Spleen (tissue), 13 donors: Measurements from ENCODE around the gene UBE2D1. TPM values are rescaled to one million over a fixed set of nuclear protein-coding genes. Genes with fewer than 3 reads are reported as not detected.

ENCODE experiments used
- DNase-seq: peaks from one replicate; pipeline ENCODE4 v3.0.0-alpha.2; 2020
- H3K27ac ChIP-seq, 8 donors: fragments of 200-600 bp; sonication (generic) in 7 of 8; 1 replicate in 4 of 8; 2 replicates in 4 of 8; pipeline versions ENCODE4 v1.5.0 to v1.8.0; 2016 to 2021; ENCODE audit warnings: inconsistent platforms in 4 of 8, mild to moderate bottlenecking in 4 of 8, moderate library complexity in 1 of 8
- H3K27me3 ChIP-seq, 7 donors: fragments of 200-600 bp; sonication (generic) in 6 of 7; replicated peaks in 1 of 7; 1 replicate in 4 of 7; 2 replicates in 3 of 7; pipeline versions ENCODE4 v1.5.0 to v1.8.0; 2016 to 2021; ENCODE audit warnings: inconsistent platforms in 3 of 7, mild to moderate bottlenecking in 1 of 7
- H3K36me3 ChIP-seq, 6 donors: fragments of 200-600 bp; sonication (generic) in 5 of 6; 1 replicate in 4 of 6; 2 replicates in 2 of 6; pipeline versions ENCODE4 v1.5.0 to v1.8.0; 2016 to 2021; ENCODE audit warnings: inconsistent platforms in 2 of 6
- H3K4me1 ChIP-seq, 6 donors: fragments of 200-600 bp; sonication (generic) in 5 of 6; 1 replicate in 3 of 6; 2 replicates in 3 of 6; pipeline versions ENCODE4 v1.5.0 to v1.8.0; 2016 to 2021; ENCODE audit warnings: inconsistent platforms in 3 of 6
- H3K4me3 ChIP-seq, 8 donors: fragments of 200-600 bp; sonication (generic) in 7 of 8; 1 replicate in 4 of 8; 2 replicates in 4 of 8; pipeline versions ENCODE4 v1.5.0 to v1.8.0; 2016 to 2021; ENCODE audit warnings: inconsistent platforms in 4 of 8, mild to moderate bottlenecking in 4 of 8, moderate library complexity in 2 of 8
- H3K9me3 ChIP-seq, 8 donors: fragments of 200-600 bp; sonication (generic) in 7 of 8; 1 replicate in 4 of 8; 2 replicates in 4 of 8; pipeline versions ENCODE4 v1.5.0 to v1.8.0; 2016 to 2021; ENCODE audit warnings: inconsistent platforms in 4 of 8
- POLR2A ChIP-seq, 3 donors: fragments of 450-650 bp; IDR thresholded peaks; one replicate each; pipeline ENCODE4 v1.5.1; 2017; ENCODE audit warnings: antibody characterized with exemption in 3 of 3, mild to moderate bottlenecking in 1 of 3
- POLR2AphosphoS5 ChIP-seq, 3 donors: sonication (generic); formaldehyde crosslinking; IDR thresholded peaks; one replicate each; pipeline ENCODE4 v1.5.1; 2017; ENCODE audit warnings: antibody characterized with exemption in 3 of 3
- WGBS, 5 donors: extraction: QIAGEN DNeasy Blood & Tissue Kit in 3 of 5; methylation state at CpG; one replicate each; pipeline versions ENCODE4 v1.1.5 to v1.1.7; 2013 to 2018; 5-methylcytosine and 5-hydroxymethylcytosine counted together
- intact Hi-C: fragments of 100-400 bp; cut with DNase I; formaldehyde crosslinking; loops from one replicate; pipeline ENCODE4 v1.15.0; 2023; ENCODE audit warnings: low total_unique reads
- long read RNA-seq, 2 donors: transcript quantifications; one replicate each; lab custom pipeline, GENCODE V29; 2026
- polyA plus RNA-seq, 3 donors: library from polyadenylated mRNA; stranded (reverse); fragments of 200-250 nt; gene quantifications; one replicate each; pipeline ENCODE4 v1.2.1, GENCODE V29; 2013
- total RNA-seq, 7 donors: library from RNA; depleted of rRNA in 3 of 7; stranded (reverse); fragments of >200 nt in 3 of 7; fragmentation: NEBNext Ultra II Directional in 4 of 7; extraction: Animal tissue kit (Norgen Biotek cat#: 25700) in 4 of 7; gene quantifications; one replicate each; pipeline versions ENCODE4 v1.1.0 to v1.2.1, GENCODE V29; 2016 to 2021
- TF ChIP-seq, protein P1 (sequence below), 11 experiments: fragments of 200-600 bp in 7 of 11; fragments of 450-650 bp in 4 of 11; sonication (generic) in 4 of 11; IDR thresholded peaks in 8 of 11; conservative IDR thresholded peaks in 3 of 11; 1 replicate in 7 of 11; 2 replicates in 4 of 11; pipeline versions ENCODE4 v1.4.0 to v1.8.0; 2016 to 2021; ENCODE audit warnings: antibody characterized with exemption in 11 of 11, inconsistent platforms in 4 of 11, mild to moderate bottlenecking in 1 of 11
- donor health status: healthy with polysubstance abuse.
- donor health status: DM: no; HTN: no; CAD: no; lungs with moderate emphysema.
- donor health status: DM: no; HTN: no; CAD: no.
- donor health status: Bipolar disorder and iron deficiency.
- donor health status: healthy.
- donor health status: DM: no; HTN: no; CAD: no.
- donor health status: DM: yes; HTN: yes; CAD: no.

UBE2D1 gene
- total RNA-seq (10 to 100 TPM; 23.8 to 34.6 (median 28.2) TPM), polyA plus RNA-seq (10 to 100 TPM; 13.5 to 17.5 (median 16.1) TPM)
- long read RNA-seq, donor 1, transcript UBE2D1-201 (7 exons, 2,659 nt), result major isoform, 13 of 20 reads
- long read RNA-seq, donor 1, partial matches to known transcripts, result 0 of 20 reads
- long read RNA-seq, donor 1, other reads (novel, unspliced or antisense), result 0 of 20 reads
- long read RNA-seq, donor 2, transcript UBE2D1-201 (7 exons, 2,659 nt), result major isoform, 21 of 27 reads
- long read RNA-seq, donor 2, partial matches to known transcripts, result 0 of 27 reads
- long read RNA-seq, donor 2, other reads (novel, unspliced or antisense), result 0 of 27 reads

DNA sequence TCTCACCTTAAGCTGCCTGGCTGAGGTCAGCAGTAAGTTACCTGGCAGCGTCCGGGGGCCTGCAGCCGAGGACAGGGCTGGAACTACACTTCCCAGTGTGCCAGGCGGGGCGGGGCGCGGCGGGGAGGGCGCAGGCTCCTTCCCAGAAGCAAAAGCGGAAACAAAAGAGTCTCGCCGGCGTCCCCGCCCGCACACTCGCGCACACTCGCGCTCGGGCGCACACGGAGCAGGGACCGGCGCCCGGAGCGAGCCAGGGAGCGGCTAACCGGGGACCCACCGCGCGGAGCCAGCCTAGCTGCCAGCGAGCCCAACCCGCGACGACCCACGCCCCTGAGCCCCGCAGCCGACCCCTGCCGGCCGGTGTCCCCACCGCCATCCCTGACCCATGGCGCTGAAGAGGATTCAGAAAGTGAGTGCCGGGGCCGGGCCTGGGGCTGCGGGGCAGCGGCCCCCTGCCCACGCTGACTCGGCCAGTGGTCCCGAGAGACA, at the start of gene UBE2D1:
TSS of gene UBE2D1 (plus strand) at position 190 of the 489 bp plus-strand sequence. CDS start at position 386, 196 bp downstream.
- no peaks in the 10 kb centered on the region for H3K27me3 ChIP-seq
- peak within 1 kb of the TSS; percentile 84 to 95 (median 88) for H3K27ac ChIP-seq
- intact Hi-C loops, result no loop called here
- peaks cover 5 to 61% (median 35%) of the 10 kb centered on the region in 6 donors for H3K4me1 ChIP-seq
- TF ChIP-seq, protein P1, sequence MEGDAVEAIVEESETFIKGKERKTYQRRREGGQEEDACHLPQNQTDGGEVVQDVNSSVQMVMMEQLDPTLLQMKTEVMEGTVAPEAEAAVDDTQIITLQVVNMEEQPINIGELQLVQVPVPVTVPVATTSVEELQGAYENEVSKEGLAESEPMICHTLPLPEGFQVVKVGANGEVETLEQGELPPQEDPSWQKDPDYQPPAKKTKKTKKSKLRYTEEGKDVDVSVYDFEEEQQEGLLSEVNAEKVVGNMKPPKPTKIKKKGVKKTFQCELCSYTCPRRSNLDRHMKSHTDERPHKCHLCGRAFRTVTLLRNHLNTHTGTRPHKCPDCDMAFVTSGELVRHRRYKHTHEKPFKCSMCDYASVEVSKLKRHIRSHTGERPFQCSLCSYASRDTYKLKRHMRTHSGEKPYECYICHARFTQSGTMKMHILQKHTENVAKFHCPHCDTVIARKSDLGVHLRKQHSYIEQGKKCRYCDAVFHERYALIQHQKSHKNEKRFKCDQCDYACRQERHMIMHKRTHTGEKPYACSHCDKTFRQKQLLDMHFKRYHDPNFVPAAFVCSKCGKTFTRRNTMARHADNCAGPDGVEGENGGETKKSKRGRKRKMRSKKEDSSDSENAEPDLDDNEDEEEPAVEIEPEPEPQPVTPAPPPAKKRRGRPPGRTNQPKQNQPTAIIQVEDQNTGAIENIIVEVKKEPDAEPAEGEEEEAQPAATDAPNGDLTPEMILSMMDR (IDR thresholded peaks at IDR 0.05 in 8 of 11, conservative IDR thresholded peaks at IDR 0.05 in 3 of 11), result peak in 9 of 11 experiments; percentile 8 to 64 (median 38)
- TF ChIP-seq POLR2A (IDR thresholded peaks at IDR 0.05) (peak; percentile 89 to 96 (median 94)), POLR2AphosphoS5 (IDR thresholded peaks at IDR 0.05) (peak; percentile 98 to 99 (median 99))
- peak; percentile 98 for DNase-seq
- H3K36me3 ChIP-seq, result no peaks in the 10 kb centered on the region
- no peaks in the 10 kb centered on the region for H3K9me3 ChIP-seq
- H3K4me3 ChIP-seq, result peak within 1 kb of the TSS; percentile 81 to 98 (median 92)
- 0 to 1% (median 1%) methylated on average over 33 to 49 of the region's 49 CpGs for WGBS, 5 donors

DNA sequence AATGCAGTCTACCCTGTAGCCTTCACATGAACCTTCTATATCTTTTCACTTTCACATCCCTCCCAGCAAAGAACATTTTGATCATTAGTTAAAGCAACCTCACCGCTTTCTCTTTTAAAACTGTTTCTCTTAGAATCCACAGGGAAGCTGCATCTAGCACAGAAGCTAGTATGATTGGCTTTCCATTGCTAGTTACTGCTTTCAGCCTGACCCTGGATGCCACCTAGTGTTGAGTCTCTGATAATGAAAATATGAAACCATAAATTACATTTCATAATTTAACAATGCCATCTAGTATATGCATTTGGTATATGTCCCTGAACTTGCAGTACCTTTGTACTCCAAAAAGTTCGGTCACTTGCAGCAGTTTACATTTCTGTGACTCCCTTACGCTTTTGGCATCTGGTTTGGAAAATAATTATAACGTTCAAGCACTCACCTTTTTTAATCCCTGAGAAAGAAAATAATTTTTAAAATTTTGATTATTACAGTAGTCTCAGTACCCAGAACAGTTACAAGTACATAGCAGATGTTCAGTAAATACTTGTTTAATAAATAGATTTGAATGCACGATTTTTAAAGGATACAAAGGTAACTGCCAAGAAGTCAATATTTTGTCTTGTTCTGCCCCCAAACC, 43.1 kb upstream of the UBE2D1 start:
- H3K4me1 ChIP-seq, result peaks cover 0 to 7% (median 0%) of the 10 kb centered on the region in 6 donors
- no peaks in the 10 kb centered on the region for H3K9me3 ChIP-seq
- no peaks in the 10 kb centered on the region for H3K27me3 ChIP-seq
- TF ChIP-seq POLR2A (IDR thresholded peaks at IDR 0.05), result no peak
- TF ChIP-seq, protein P1 (IDR thresholded peaks at IDR 0.05 in 8 of 11, conservative IDR thresholded peaks at IDR 0.05 in 3 of 11), result peak; percentile 18 to 80 (median 59)
- no peak overlapping the region for H3K4me3 ChIP-seq
- WGBS, 5 donors, result 69 to 80% (median 76%) methylated on average over 5 of the region's 5 CpGs
- no peak overlapping the region for H3K27ac ChIP-seq
- no peaks in the 10 kb centered on the region for H3K36me3 ChIP-seq
- DNase-seq, result no peak
- intact Hi-C loops, result loop anchor here (2.0 kb wide), 1 partner anchor 113 kb away; no protein-coding TSS in a partner anchor

DNA sequence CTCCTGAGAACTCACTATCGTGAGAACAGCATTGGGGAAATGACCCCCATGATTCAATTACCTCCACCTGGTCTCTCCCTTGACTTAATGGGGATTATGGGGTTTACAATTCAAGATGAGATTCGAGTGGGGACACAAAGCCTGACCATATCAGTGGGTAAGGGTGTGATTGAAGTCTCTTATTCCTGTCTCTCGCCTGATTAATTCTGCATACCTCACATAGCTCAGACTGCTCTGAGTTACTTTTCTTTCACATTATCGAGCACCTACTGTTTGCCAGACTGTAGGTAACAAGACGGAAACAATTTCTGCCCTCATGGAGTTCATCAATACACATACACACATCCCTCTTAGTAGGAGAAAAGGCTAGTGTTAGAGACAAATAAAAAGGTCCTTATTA, 40.8 kb upstream of the UBE2D1 start:
- TF ChIP-seq, protein P1 (IDR thresholded peaks at IDR 0.05 in 8 of 11, conservative IDR thresholded peaks at IDR 0.05 in 3 of 11), result no peak
- TF ChIP-seq POLR2A (IDR thresholded peaks at IDR 0.05) (no peak), POLR2AphosphoS5 (IDR thresholded peaks at IDR 0.05) (no peak)
- H3K27ac ChIP-seq, result no peak overlapping the region
- H3K36me3 ChIP-seq, result no peaks in the 10 kb centered on the region
- H3K4me3 ChIP-seq, result no peak overlapping the region
- WGBS, 5 donors, result 78 to 88% (median 80%) methylated on average over 5 of the region's 5 CpGs
- intact Hi-C loops, result no loop called here
- no peak for DNase-seq
- H3K27me3 ChIP-seq, result no peaks in the 10 kb centered on the region
- no peaks in the 10 kb centered on the region for H3K9me3 ChIP-seq
- peaks cover 0 to 7% (median 0%) of the 10 kb centered on the region in 6 donors for H3K4me1 ChIP-seq

DNA sequence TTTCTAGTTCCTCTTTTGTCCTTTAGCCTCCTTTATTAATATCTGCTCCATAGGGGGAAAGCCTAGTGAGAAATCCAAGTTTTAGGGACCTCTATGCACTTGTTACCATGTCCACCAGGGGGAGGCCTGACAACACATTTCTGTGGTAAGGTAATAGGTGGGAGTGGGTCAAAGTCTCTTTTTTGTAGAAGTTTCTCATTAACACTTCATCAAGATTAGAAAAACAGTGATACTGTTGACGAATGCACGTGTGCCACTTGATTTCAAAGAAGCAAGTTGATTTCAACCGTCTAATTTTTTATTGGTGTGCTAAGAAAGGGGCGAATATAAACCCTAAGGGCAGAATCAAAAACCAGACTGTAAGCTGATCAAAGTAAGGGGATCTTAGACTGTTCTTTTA, 35.2 kb upstream of the UBE2D1 start:
- TF ChIP-seq, protein P1 (IDR thresholded peaks at IDR 0.05 in 8 of 11, conservative IDR thresholded peaks at IDR 0.05 in 3 of 11), result peak; percentile 47 to 86 (median 79)
- TF ChIP-seq POLR2AphosphoS5 (IDR thresholded peaks at IDR 0.05) (no peak), POLR2A (IDR thresholded peaks at IDR 0.05) (no peak)
- intact Hi-C loops, result no loop called here
- H3K27ac ChIP-seq, result no peak overlapping the region
- WGBS, 5 donors, result 20 to 29% (median 25%) methylated on average over 4 of the region's 4 CpGs
- H3K4me1 ChIP-seq, result peaks cover 0 to 7% (median 6%) of the 10 kb centered on the region in 6 donors
- H3K4me3 ChIP-seq, result no peak overlapping the region
- no peaks in the 10 kb centered on the region for H3K9me3 ChIP-seq
- H3K36me3 ChIP-seq, result no peaks in the 10 kb centered on the region
- H3K27me3 ChIP-seq, result peaks cover 0 to 7% (median 0%) of the 10 kb centered on the region in 7 donors
- DNase-seq, result no peak
